H1 (cell line): ENCODE data around the gene CD47. TPM values are rescaled to one million over a fixed set of nuclear protein-coding genes. Genes with fewer than 3 reads are reported as not detected.

Experiments
- CTCF ChIA-PET: fragments of 300-600 bp; sonication (Branson Sonifier 250); formaldehyde crosslinking; loops from one replicate; lab custom pipeline; 2021; ENCODE audit not compliant: partially characterized antibody; lab: Charles Lee
- POLR2A ChIA-PET: fragments of 300-600 bp; sonication (Branson Sonifier 250); formaldehyde crosslinking; loops from one replicate; lab custom pipeline; 2021; ENCODE audit warnings: inconsistent platforms; ENCODE audit not compliant: partially characterized antibody; lab: Charles Lee
- DNase-seq, 2 experiments: peaks; one replicate each; pipeline versions ENCODE4 v3.0.0 to v3.0.0-alpha.2; 2010 to 2022; ENCODE audit warnings: low spot score in 2 of 2, low read depth in 1 of 2, mixed read lengths in 1 of 2
- FAIRE-seq: peaks from 2 replicates; lab custom pipeline; 2011; peaks lifted over from hg19 to GRCh38; lab: Jason Lieb, UNC
- H2AFZ ChIP-seq: 2 replicates; pipeline ENCODE4 v1.8.1; 2012; ENCODE audit warnings: low read length, inconsistent platforms
- H2AK5ac ChIP-seq: 2 replicates; pipeline ENCODE4 v1.6.1; 2013; ENCODE audit warnings: low read depth, low read length
- H2BK120ac ChIP-seq: replicated peaks from 2 replicates; pipeline ENCODE3; 2013; ENCODE audit warnings: low read depth, low read length, inconsistent platforms
- H2BK12ac ChIP-seq: 2 replicates; pipeline ENCODE4 v1.6.1; 2013; ENCODE audit warnings: low read depth, low read length
- H2BK15ac ChIP-seq: 2 replicates; pipeline ENCODE4 v1.6.1; 2013; ENCODE audit warnings: low read length
- H2BK20ac ChIP-seq: 2 replicates; pipeline ENCODE4 v1.6.1; 2013; ENCODE audit warnings: low read length
- H2BK5ac ChIP-seq: 2 replicates; pipeline ENCODE4 v1.6.1; 2013; ENCODE audit warnings: low read depth, low read length
- H3K14ac ChIP-seq: 2 replicates; pipeline ENCODE4 v1.6.1; 2013; ENCODE audit warnings: inconsistent platforms; ENCODE audit not compliant: insufficient read length
- H3K18ac ChIP-seq: 2 replicates; pipeline ENCODE4 v1.6.1; 2013; ENCODE audit warnings: low read length; ENCODE audit errors: extremely low read depth
- H3K23ac ChIP-seq: 2 replicates; pipeline ENCODE4 v1.6.1; 2013; ENCODE audit warnings: inconsistent platforms; ENCODE audit not compliant: insufficient read length
- H3K23me2 ChIP-seq: 2 replicates; pipeline ENCODE4 v1.6.1; 2013; ENCODE audit warnings: low read depth, low read length
- H3K27ac ChIP-seq: 2 replicates; pipeline ENCODE4 v1.6.1; 2011; ENCODE audit warnings: low read depth, low read length, inconsistent platforms
- H3K27me3 ChIP-seq, 4 experiments: replicated peaks in 1 of 4; 1 replicate in 1 of 4; 2 replicates in 3 of 4; pipeline versions ENCODE4 v1.6.1 to v1.8.1; 2011 to 2013; ENCODE audit warnings: low read length in 3 of 4, mild to moderate bottlenecking in 3 of 4, inconsistent platforms in 2 of 4, mixed read lengths in 2 of 4, moderate library complexity in 1 of 4; ENCODE audit not compliant: control insufficient read depth in 3 of 4, insufficient read depth in 3 of 4; ENCODE audit errors: extremely low read depth in 1 of 4
- H3K36me3 ChIP-seq, 4 experiments: 2 replicates each; pipeline versions ENCODE4 v1.6.1 to v1.8.1; 2011 to 2013; ENCODE audit warnings: mild to moderate bottlenecking in 4 of 4, low read length in 3 of 4, moderate library complexity in 2 of 4, control low read depth in 1 of 4, inconsistent platforms in 1 of 4; ENCODE audit not compliant: insufficient read depth in 4 of 4, control insufficient read depth in 2 of 4
- H3K4ac ChIP-seq: replicated peaks from 2 replicates; pipeline ENCODE3; 2013; ENCODE audit warnings: low read length, low read depth, mixed read lengths, inconsistent platforms; ENCODE audit not compliant: insufficient read length
- H3K4me1 ChIP-seq, 4 experiments: replicated peaks in 1 of 4; 1 replicate in 1 of 4; 2 replicates in 3 of 4; pipeline versions ENCODE4 v1.6.1 to v1.8.1; 2011 to 2013; ENCODE audit warnings: low read length in 3 of 4, inconsistent platforms in 2 of 4, mixed read lengths in 1 of 4; ENCODE audit not compliant: insufficient read depth in 4 of 4, control insufficient read depth in 3 of 4
- H3K4me2 ChIP-seq, 2 experiments: 2 replicates each; pipeline versions ENCODE4 v1.6.1 to v1.8.1; 2011 to 2013; ENCODE audit warnings: low read depth in 2 of 2, low read length in 2 of 2, control low read depth in 1 of 2, inconsistent platforms in 1 of 2, mild to moderate bottlenecking in 1 of 2; ENCODE audit not compliant: insufficient read depth in 1 of 2
- H3K4me3 ChIP-seq, 4 experiments: fragments of 200-600, 300-600 bp in 1 of 4; sonication (generic), shearing (Covaris generic), sonication (Bioruptor Twin) in 1 of 4; 2 replicates each; pipeline versions ENCODE4 v1.5.1 to v1.8.1; 2011 to 2016; ENCODE audit warnings: low read length in 4 of 4, low read depth in 3 of 4, control low read depth in 2 of 4, inconsistent platforms in 2 of 4, mild to moderate bottlenecking in 2 of 4, mixed read lengths in 1 of 4, moderate library complexity in 1 of 4; ENCODE audit not compliant: insufficient read depth in 2 of 4; ENCODE audit errors: extremely low read depth in 1 of 4
- H3K56ac ChIP-seq: replicated peaks from 2 replicates; pipeline ENCODE3; 2013; ENCODE audit warnings: low read depth, mild to moderate bottlenecking, mixed read lengths, low read length, inconsistent platforms; ENCODE audit not compliant: insufficient read length
- H3K79me1 ChIP-seq: 2 replicates; pipeline ENCODE4 v1.6.1; 2013; ENCODE audit warnings: low read depth, low read length, control low read depth
- H3K79me2 ChIP-seq, 2 experiments: 2 replicates each; pipeline versions ENCODE4 v1.6.1 to v1.8.1; 2012 to 2013; ENCODE audit warnings: low read length in 2 of 2, mild to moderate bottlenecking in 2 of 2, inconsistent platforms in 1 of 2; ENCODE audit not compliant: insufficient read depth in 2 of 2, control insufficient read depth in 1 of 2
- H3K9ac ChIP-seq, 4 experiments: replicated peaks in 1 of 4; 1 replicate in 1 of 4; 2 replicates in 3 of 4; pipeline versions ENCODE4 v1.6.1 to v1.8.1; 2011 to 2013; ENCODE audit warnings: low read depth in 3 of 4, low read length in 3 of 4, control low read depth in 2 of 4, mild to moderate bottlenecking in 2 of 4, moderate library complexity in 2 of 4, inconsistent platforms in 1 of 4; ENCODE audit errors: extremely low read depth in 1 of 4
- H3K9me3 ChIP-seq, 2 experiments: 2 replicates each; pipeline versions ENCODE4 v1.6.1 to v1.8.1; 2012 to 2013; ENCODE audit warnings: mild to moderate bottlenecking in 2 of 2, moderate library complexity in 2 of 2, control low read depth in 1 of 2, inconsistent platforms in 1 of 2, low read depth in 1 of 2, low read length in 1 of 2, mixed read lengths in 1 of 2; ENCODE audit not compliant: insufficient read depth in 2 of 2
- H4K20me1 ChIP-seq, 2 experiments: replicated peaks in 1 of 2; 2 replicates each; pipeline versions ENCODE3 to v1.8.1; 2011 to 2013; ENCODE audit warnings: inconsistent platforms in 2 of 2, low read length in 2 of 2, mild to moderate bottlenecking in 1 of 2; ENCODE audit not compliant: insufficient read depth in 2 of 2, control insufficient read depth in 1 of 2
- H4K5ac ChIP-seq: 2 replicates; pipeline ENCODE4 v1.6.1; 2013; ENCODE audit warnings: low read length, low read depth, mixed read lengths, inconsistent platforms; ENCODE audit not compliant: insufficient read length
- H4K8ac ChIP-seq: 2 replicates; pipeline ENCODE4 v1.8.0; 2013; ENCODE audit warnings: mild to moderate bottlenecking, moderate library complexity, low read length, inconsistent platforms; ENCODE audit not compliant: insufficient read depth; ENCODE audit errors: extremely low read depth
- H4K91ac ChIP-seq: replicated peaks from 2 replicates; pipeline ENCODE3; 2013; ENCODE audit warnings: low read length, mixed read lengths, inconsistent platforms; ENCODE audit not compliant: insufficient read length
- ATF3 ChIP-seq: IDR thresholded peaks from 2 replicates; pipeline ENCODE4 v1.6.1; 2011; ENCODE audit warnings: low read depth, mild to moderate bottlenecking, low read length; ENCODE audit not compliant: insufficient read depth
- CTBP2 ChIP-seq: IDR thresholded peaks from 2 replicates; pipeline ENCODE4 v1.7.0; 2011; ENCODE audit warnings: borderline replicate concordance, mild to moderate bottlenecking, moderate library complexity, mixed read lengths, low read length; ENCODE audit not compliant: insufficient read depth, insufficient read length
- EZH2 ChIP-seq: fragments of 200-600 bp; sonication (generic); IDR thresholded peaks from 2 replicates; pipeline ENCODE4 v1.7.1; 2012; ENCODE audit warnings: low read depth, mild to moderate bottlenecking, moderate library complexity, low read length, inconsistent platforms; ENCODE audit not compliant: severe bottlenecking
- FOSL1 ChIP-seq: IDR thresholded peaks from 2 replicates; pipeline ENCODE4 v1.6.1; 2011; ENCODE audit warnings: mild to moderate bottlenecking, low read depth, low read length, moderate library complexity; ENCODE audit not compliant: insufficient read depth
- JUN ChIP-seq: IDR thresholded peaks from 2 replicates; pipeline ENCODE4 v1.6.1; 2011; ENCODE audit warnings: low read depth, mild to moderate bottlenecking, improper control_type of control experiment, low read length
- MAX ChIP-seq: IDR thresholded peaks from 2 replicates; pipeline ENCODE4 v1.6.1; 2012; ENCODE audit warnings: inconsistent platforms
- RAD21 ChIP-seq, 2 experiments: IDR thresholded peaks in 1 of 2; conservative IDR thresholded peaks in 1 of 2; 2 replicates each; pipeline ENCODE4 v1.6.1; 2011; ENCODE audit warnings: low read depth in 2 of 2, low read length in 2 of 2, improper control_type of control experiment in 1 of 2, inconsistent platforms in 1 of 2, mild to moderate bottlenecking in 1 of 2, moderate library complexity in 1 of 2
- RFX5 ChIP-seq: IDR thresholded peaks from 2 replicates; pipeline ENCODE4 v1.6.1; 2011; ENCODE audit warnings: low read depth, low read length, improper control_type of control experiment, borderline replicate concordance
- SIX5 ChIP-seq: IDR thresholded peaks from 2 replicates; pipeline ENCODE4 v1.6.1; 2011; ENCODE audit warnings: mild to moderate bottlenecking, low read depth, low read length
- SRF ChIP-seq: IDR thresholded peaks from 2 replicates; pipeline ENCODE4 v1.6.1; 2011; ENCODE audit warnings: mild to moderate bottlenecking, low read depth, low read length, moderate library complexity
- SUZ12 ChIP-seq: fragments of 200-600 bp; sonication (generic); IDR thresholded peaks from 2 replicates; pipeline ENCODE4 v1.6.1; 2012; ENCODE audit warnings: mild to moderate bottlenecking, inconsistent platforms, low read length, moderate library complexity, mixed read lengths
- TEAD4 ChIP-seq: IDR thresholded peaks from 2 replicates; pipeline ENCODE4 v1.6.1; 2012; ENCODE audit warnings: low read depth, low read length, inconsistent platforms, mixed read lengths
- WGBS, 2 experiments: shearing (Covaris generic) in 1 of 2; methylation state at CpG; one replicate each; pipeline versions ENCODE4 v1.1.6 to v1.1.7; 2013 to 2015; ENCODE audit warnings: low lambda C conversion rate in 2 of 2, mixed read lengths in 2 of 2, inconsistent platforms in 1 of 2, low coverage in 1 of 2, missing lambda C conversion rate in 1 of 2; ENCODE audit not compliant: insufficient replicate concordance in 2 of 2, insufficient coverage in 1 of 2, insufficient read length in 1 of 2; ENCODE audit errors: extremely low coverage in 1 of 2, missing lambda C conversion rate in 1 of 2; 5-methylcytosine and 5-hydroxymethylcytosine counted together
- polyA plus RNA-seq, 7 experiments: library from polyadenylated mRNA; depleted of rRNA in 3 of 7; stranded (reverse) in 5 of 7; unstranded in 2 of 7; fragments of >200 nt in 5 of 7; fragments of 200-250 nt in 2 of 7; gene quantifications; 1 replicate in 5 of 7; 2 replicates in 1 of 7; 4 replicates in 1 of 7; pipeline versions ENCODE4 v1.2.1 to v1.2.3, GENCODE V29; 2011 to 2013; ENCODE audit warnings: missing spikeins in 2 of 7, mixed read lengths in 2 of 7
- total RNA-seq: library from RNA; stranded (reverse); fragmentation: NEBNext Ultra II Directional; extraction: Animal tissue kit (Norgen Biotek cat#: 25700); gene quantifications from 2 replicates; pipeline ENCODE4 v1.2.1, GENCODE V29; 2021

The CD47 gene
- total and polyA plus RNA-seq, 2 of the 8 experiments (the other 6 are each of a cell fraction or from before 2014, with no cell fraction given), result 14.4 to 19.3 TPM

DNA sequence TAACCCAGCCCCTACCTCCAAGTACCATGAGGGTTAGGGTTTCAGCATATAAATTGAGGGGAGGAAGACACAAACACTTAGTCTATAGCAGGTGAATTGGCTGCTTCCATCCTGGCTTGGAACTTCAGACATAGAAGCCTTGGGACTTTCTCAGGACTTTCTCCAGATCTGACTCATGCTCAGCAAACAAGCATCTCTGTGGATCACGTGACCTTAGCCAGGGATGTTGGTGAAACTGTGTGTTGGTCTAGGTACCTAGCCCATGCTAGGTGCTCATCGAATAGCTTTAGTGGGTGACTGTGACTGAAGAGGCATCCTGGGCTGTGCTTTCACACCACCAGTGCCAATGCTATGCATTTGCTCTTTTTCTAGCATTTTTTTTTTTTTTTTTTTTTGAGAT is 58.9 kb downstream of the CD47 start:
- FAIRE-seq (no peak), DNase-seq (no peak)
- H3K27ac ChIP-seq, result no peak overlapping the region
- no peak overlapping the region for H3K4me3 ChIP-seq
- WGBS, 2 experiments, result 87% methylated on average over 2 of the region's 2 CpGs; no CpG with 5 or more reads in 1 of the 2 experiments
- no peak overlapping the region for H2BK20ac ChIP-seq
- no peaks in the 10 kb centered on the region for H3K27me3 ChIP-seq
- POLR2A ChIA-PET, result no interaction called here
- H3K79me2 ChIP-seq, result no peaks in the 10 kb centered on the region
- no peak overlapping the region for H2BK5ac ChIP-seq
- CTCF ChIA-PET, result interaction anchor here (1.1 kb wide), 1 partner anchor 446 kb away, joined by 4 read pairs; no protein-coding TSS in a partner anchor
- H2BK15ac ChIP-seq, result no peak overlapping the region
- no peaks in the 10 kb centered on the region for H3K36me3 ChIP-seq
- no peak overlapping the region for H3K14ac ChIP-seq
- no peak overlapping the region for H3K4me2 ChIP-seq
- no peak overlapping the region for H2BK12ac ChIP-seq
- no peak overlapping the region for H4K8ac ChIP-seq
- no peaks in the 10 kb centered on the region for H4K20me1 ChIP-seq
- no peak overlapping the region for H2BK120ac ChIP-seq
- no peak overlapping the region for H2AFZ ChIP-seq
- no peaks in the 10 kb centered on the region; a peak in 2 of 7 replicates for H3K4me1 ChIP-seq
- H3K9ac ChIP-seq, result no peak overlapping the region
- no peak overlapping the region for H4K5ac ChIP-seq
- 0 out of 4 replicates have a peak, but pooled peaks cover 1 to 4% of the 10 kb centered on the region in 2 experiments for H3K9me3 ChIP-seq
- no peak overlapping the region for H4K91ac ChIP-seq
- no peak overlapping the region for H2AK5ac ChIP-seq
- H3K23me2 ChIP-seq, result no peaks in the 10 kb centered on the region
- H3K4ac ChIP-seq, result no peak overlapping the region
- H3K18ac ChIP-seq, result no peak overlapping the region
- H3K79me1 ChIP-seq, result no peaks in the 10 kb centered on the region
- H3K56ac ChIP-seq, result no peak overlapping the region
- no peak overlapping the region for H3K23ac ChIP-seq
- TF ChIP-seq TEAD4 (no peak), JUN (no peak), MAX (no peak), CTBP2 (no peak), ATF3 (no peak), EZH2 (no peak), RAD21 (IDR thresholded peaks at IDR 0.05 in 1 of 2, conservative IDR thresholded peaks at IDR 0.05 in 1 of 2; ENCODE audit: low read depth in 2 of 2, low read length in 2 of 2) (no peak), RFX5 (no peak), SRF (no peak), SIX5 (no peak), FOSL1 (no peak), SUZ12 (no peak)
